ENCODE measurements around the gene C8B.

C8B gene

DNA sequence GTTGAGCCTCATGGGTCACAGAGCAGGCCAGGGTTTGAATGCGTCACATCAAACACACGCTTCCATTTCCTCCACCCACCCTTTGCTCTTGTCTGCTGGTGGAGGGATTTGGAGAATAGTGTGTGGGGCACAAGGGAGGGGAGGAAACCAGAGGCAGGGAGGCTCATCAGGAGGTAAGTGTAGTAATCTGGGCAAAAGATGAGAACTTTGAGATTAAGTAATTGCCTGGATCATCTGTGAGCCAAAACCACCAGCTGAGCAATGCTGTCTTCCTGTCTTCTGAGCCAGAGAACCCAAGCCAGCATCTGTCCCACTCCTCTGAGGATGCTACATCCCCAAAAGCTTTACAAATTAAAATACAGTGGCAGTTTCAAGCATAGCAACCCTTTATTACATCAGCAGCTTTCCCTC lies 45.2 kb downstream of the C8B start:
- Histone ChIP-seq H3K79me2 (ENCODE audit: control insufficient read depth, insufficient read depth, low read length, poor library complexity) (no peaks in the 10 kb centered on the region), H3K27ac (ENCODE audit: low read depth, low read length) (no peak overlapping the region), H4K8ac (ENCODE audit: low read depth, low read length) (no peak overlapping the region), H3K4me1 (ENCODE audit: control insufficient read depth in 1 of 2, insufficient read depth in 2 of 2, low read length in 2 of 2) (no peaks in the 10 kb centered on the region), H3K9ac (ENCODE audit: low read length) (no peak overlapping the region), H3K4me3 (ENCODE audit: low read depth, low read length) (no peak overlapping the region), H2BK5ac (ENCODE audit: low read depth, low read length, poor library complexity) (no peak overlapping the region), H2BK12ac (ENCODE audit: low read length) (no peak overlapping the region), H3K4me2 (ENCODE audit: low read length) (no peak overlapping the region), H3K36me3 (ENCODE audit: control insufficient read depth in 1 of 2, insufficient read depth in 2 of 2, low read length in 2 of 2) (no peaks in the 10 kb centered on the region), H2AK5ac (ENCODE audit: low read length) (no peak overlapping the region), H3K14ac (ENCODE audit: low read length) (no peak overlapping the region), H3K18ac (ENCODE audit: low read length) (no peak overlapping the region), H3K4ac (ENCODE audit: low read depth, low read length) (no peak overlapping the region), H3K79me1 (ENCODE audit: low read length) (no peaks in the 10 kb centered on the region), H4K12ac (ENCODE audit: low read depth, low read length) (no peak overlapping the region), H3K27me3 (ENCODE audit: insufficient read depth, low read length) (no peaks in the 10 kb centered on the region), H3K23ac (ENCODE audit: low read length) (no peak overlapping the region), H4K91ac (ENCODE audit: low read depth, low read length) (no peak overlapping the region), H2AFZ (ENCODE audit: insufficient read depth, low read length, poor library complexity) (no peak overlapping the region), H3K9me3 (ENCODE audit: insufficient read depth, low read depth, low read length) (peaks cover 2% of the 10 kb centered on the region), H2BK120ac (ENCODE audit: insufficient read depth, low read length, poor library complexity) (no peak overlapping the region)
- no peak for DNase-seq
- WGBS (ENCODE audit: extremely low coverage, insufficient coverage, insufficient read length): no CpG with 5 or more reads among the region's 2 CpGs

DNA sequence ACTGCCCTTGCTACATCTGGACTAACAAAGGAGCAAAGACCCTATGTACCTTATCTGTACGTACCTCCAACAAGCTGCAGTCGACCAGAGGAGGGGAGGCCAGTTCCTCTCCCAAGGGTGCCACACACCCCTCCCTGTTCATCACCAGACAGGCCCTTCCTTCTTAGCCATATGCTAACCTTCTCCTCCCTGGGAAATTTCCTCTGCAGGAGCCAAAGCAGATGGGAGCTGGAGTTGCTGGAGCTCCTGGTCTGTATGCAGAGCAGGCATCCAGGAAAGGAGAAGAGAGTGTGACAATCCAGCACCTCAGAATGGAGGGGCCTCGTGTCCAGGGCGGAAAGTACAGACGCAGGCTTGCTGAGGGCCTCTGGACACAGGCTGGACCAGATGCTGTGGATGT lies 48.5 kb downstream of the C8B start:
- Histone ChIP-seq H3K23ac (ENCODE audit: low read length) (no peak overlapping the region), H3K79me1 (ENCODE audit: low read length) (no peaks in the 10 kb centered on the region), H4K12ac (ENCODE audit: low read depth, low read length) (no peak overlapping the region), H3K4ac (ENCODE audit: low read depth, low read length) (no peak overlapping the region), H3K9ac (ENCODE audit: low read length) (no peak overlapping the region), H2BK120ac (ENCODE audit: insufficient read depth, low read length, poor library complexity) (no peak overlapping the region), H3K14ac (ENCODE audit: low read length) (no peak overlapping the region), H3K79me2 (ENCODE audit: control insufficient read depth, insufficient read depth, low read length, poor library complexity) (no peaks in the 10 kb centered on the region), H4K8ac (ENCODE audit: low read depth, low read length) (no peak overlapping the region), H3K9me3 (ENCODE audit: insufficient read depth, low read depth, low read length) (peaks cover 3% of the 10 kb centered on the region), H3K36me3 (ENCODE audit: control insufficient read depth in 1 of 2, insufficient read depth in 2 of 2, low read length in 2 of 2) (no peaks in the 10 kb centered on the region), H3K4me3 (ENCODE audit: low read depth, low read length) (no peak overlapping the region), H3K27ac (ENCODE audit: low read depth, low read length) (no peak overlapping the region), H3K4me2 (ENCODE audit: low read length) (no peak overlapping the region), H3K27me3 (ENCODE audit: insufficient read depth, low read length) (no peaks in the 10 kb centered on the region), H2BK5ac (ENCODE audit: low read depth, low read length, poor library complexity) (no peak overlapping the region), H3K18ac (ENCODE audit: low read length) (no peak overlapping the region), H3K4me1 (ENCODE audit: control insufficient read depth in 1 of 2, insufficient read depth in 2 of 2, low read length in 2 of 2) (no peaks in the 10 kb centered on the region), H2AK5ac (ENCODE audit: low read length) (no peak overlapping the region), H2AFZ (ENCODE audit: insufficient read depth, low read length, poor library complexity) (no peak overlapping the region), H2BK12ac (ENCODE audit: low read length) (no peak overlapping the region), H4K91ac (ENCODE audit: low read depth, low read length) (no peak overlapping the region)
- no CpG with 5 or more reads among the region's 5 CpGs for WGBS (ENCODE audit: extremely low coverage, insufficient coverage, insufficient read length)
- no peak for DNase-seq

DNA sequence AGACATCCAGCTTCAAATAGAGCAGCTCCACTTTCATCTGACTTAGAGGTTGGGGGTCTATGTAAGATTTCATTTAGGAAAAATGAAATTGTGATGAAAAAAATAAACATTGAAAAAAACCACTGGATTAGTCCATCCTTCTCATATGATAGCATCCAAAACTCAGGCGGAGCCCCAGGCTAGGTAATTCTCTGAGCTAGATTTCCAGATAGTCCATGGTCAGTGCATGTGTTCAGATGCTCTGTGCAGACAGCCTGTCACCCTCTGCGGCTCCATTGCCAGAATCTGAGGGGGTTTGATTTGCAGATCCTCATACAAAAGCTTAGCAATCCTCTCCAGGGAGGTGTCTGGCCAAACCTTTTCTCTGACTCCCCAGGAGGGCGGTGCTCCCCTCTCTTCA lies 49.2 kb downstream of the C8B start:
- Histone ChIP-seq H2BK120ac (ENCODE audit: insufficient read depth, low read length, poor library complexity) (no peak overlapping the region), H3K9me3 (ENCODE audit: insufficient read depth, low read depth, low read length) (peaks cover 4% of the 10 kb centered on the region), H4K12ac (ENCODE audit: low read depth, low read length) (no peak overlapping the region), H3K4ac (ENCODE audit: low read depth, low read length) (no peak overlapping the region), H3K27me3 (ENCODE audit: insufficient read depth, low read length) (no peaks in the 10 kb centered on the region), H3K4me1 (ENCODE audit: control insufficient read depth in 1 of 2, insufficient read depth in 2 of 2, low read length in 2 of 2) (no peaks in the 10 kb centered on the region), H3K23ac (ENCODE audit: low read length) (no peak overlapping the region), H4K91ac (ENCODE audit: low read depth, low read length) (no peak overlapping the region), H3K36me3 (ENCODE audit: control insufficient read depth in 1 of 2, insufficient read depth in 2 of 2, low read length in 2 of 2) (no peaks in the 10 kb centered on the region), H3K4me2 (ENCODE audit: low read length) (no peak overlapping the region), H2AFZ (ENCODE audit: insufficient read depth, low read length, poor library complexity) (no peak overlapping the region), H3K79me1 (ENCODE audit: low read length) (no peaks in the 10 kb centered on the region), H3K79me2 (ENCODE audit: control insufficient read depth, insufficient read depth, low read length, poor library complexity) (no peaks in the 10 kb centered on the region), H3K9ac (ENCODE audit: low read length) (no peak overlapping the region), H2BK12ac (ENCODE audit: low read length) (no peak overlapping the region), H3K18ac (ENCODE audit: low read length) (no peak overlapping the region), H4K8ac (ENCODE audit: low read depth, low read length) (no peak overlapping the region), H3K27ac (ENCODE audit: low read depth, low read length) (no peak overlapping the region), H2AK5ac (ENCODE audit: low read length) (no peak overlapping the region), H2BK5ac (ENCODE audit: low read depth, low read length, poor library complexity) (no peak overlapping the region), H3K14ac (ENCODE audit: low read length) (no peak overlapping the region), H3K4me3 (ENCODE audit: low read depth, low read length) (no peak overlapping the region)
- DNase-seq: no peak
- no CpG with 5 or more reads among the region's 3 CpGs for WGBS (ENCODE audit: extremely low coverage, insufficient coverage, insufficient read length)

DNA sequence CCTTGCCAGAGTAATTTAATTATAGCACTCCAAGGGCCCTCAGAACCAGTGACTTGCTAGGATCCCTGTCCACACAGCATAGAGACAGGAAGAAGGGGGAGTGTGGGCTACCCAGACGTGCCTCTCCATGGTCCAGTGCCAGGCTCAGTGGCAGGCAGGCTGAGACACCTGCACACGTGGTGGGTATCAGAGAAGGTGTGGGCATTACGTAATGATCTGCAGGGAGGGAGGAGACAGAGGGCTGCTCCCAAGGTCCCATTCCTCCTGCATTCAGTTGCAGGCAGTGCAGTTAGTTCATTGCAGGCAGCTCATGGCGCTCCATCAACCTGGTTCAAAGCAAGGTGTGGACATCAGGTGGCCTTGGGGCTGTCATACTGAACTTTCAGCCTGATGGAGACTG lies 49.9 kb downstream of the C8B start:
- no peak overlapping the region for H3K4me3 ChIP-seq (ENCODE audit: low read depth, low read length)
- H3K79me2 ChIP-seq (ENCODE audit: control insufficient read depth, insufficient read depth, low read length, poor library complexity): no peaks in the 10 kb centered on the region
- H3K79me1 ChIP-seq (ENCODE audit: low read length): no peaks in the 10 kb centered on the region
- no peak overlapping the region for H2BK12ac ChIP-seq (ENCODE audit: low read length)
- no peak overlapping the region for H2BK120ac ChIP-seq (ENCODE audit: insufficient read depth, low read length, poor library complexity)
- no peak overlapping the region for H2AFZ ChIP-seq (ENCODE audit: insufficient read depth, low read length, poor library complexity)
- H3K4me1 ChIP-seq (ENCODE audit: control insufficient read depth in 1 of 2, insufficient read depth in 2 of 2, low read length in 2 of 2): peaks cover 4% of the 10 kb centered on the region in 2 experiments
- no peak overlapping the region for H2AK5ac ChIP-seq (ENCODE audit: low read length)
- no peak for DNase-seq
- no peaks in the 10 kb centered on the region for H3K27me3 ChIP-seq (ENCODE audit: insufficient read depth, low read length)
- peaks cover 2% of the 10 kb centered on the region for H3K9me3 ChIP-seq (ENCODE audit: insufficient read depth, low read depth, low read length)
- H3K27ac ChIP-seq (ENCODE audit: low read depth, low read length): no peak overlapping the region
- no peak overlapping the region for H3K4ac ChIP-seq (ENCODE audit: low read depth, low read length)
- H3K36me3 ChIP-seq (ENCODE audit: control insufficient read depth in 1 of 2, insufficient read depth in 2 of 2, low read length in 2 of 2): no peaks in the 10 kb centered on the region
- no peak overlapping the region for H3K4me2 ChIP-seq (ENCODE audit: low read length)
- no peak overlapping the region for H4K91ac ChIP-seq (ENCODE audit: low read depth, low read length)
- H3K23ac ChIP-seq (ENCODE audit: low read length): no peak overlapping the region
- no peak overlapping the region for H3K9ac ChIP-seq (ENCODE audit: low read length)
- no peak overlapping the region for H2BK5ac ChIP-seq (ENCODE audit: low read depth, low read length, poor library complexity)
- no peak overlapping the region for H4K8ac ChIP-seq (ENCODE audit: low read depth, low read length)
- H3K14ac ChIP-seq (ENCODE audit: low read length): no peak overlapping the region
- WGBS (ENCODE audit: extremely low coverage, insufficient coverage, insufficient read length): no CpG with 5 or more reads among the region's 4 CpGs
- H4K12ac ChIP-seq (ENCODE audit: low read depth, low read length): no peak overlapping the region
- H3K18ac ChIP-seq (ENCODE audit: low read length): no peak overlapping the region

All from trophoblast cell (in vitro differentiated cells and primary cell).